ENCODE data around the gene ANKRD9.

Gene ANKRD9

GRCh38 chr14:102479777-102480176 is 29.8 kb downstream of the ANKRD9 start:
- in situ Hi-C loops (cut with MboI; ENCODE audit: low sequenced_read_pairs): no loop called here

GRCh38 chr14:102479107-102479506 is 30.5 kb downstream of the ANKRD9 start:
- in situ Hi-C loops (cut with MboI; ENCODE audit: low sequenced_read_pairs): no loop called here

- in situ Hi-C loops (cut with MboI; ENCODE audit: low sequenced_read_pairs): no loop called here
These were observed 34.6 kb downstream of the ANKRD9 start for GRCh38 chr14:102474934-102475333.

DNA sequence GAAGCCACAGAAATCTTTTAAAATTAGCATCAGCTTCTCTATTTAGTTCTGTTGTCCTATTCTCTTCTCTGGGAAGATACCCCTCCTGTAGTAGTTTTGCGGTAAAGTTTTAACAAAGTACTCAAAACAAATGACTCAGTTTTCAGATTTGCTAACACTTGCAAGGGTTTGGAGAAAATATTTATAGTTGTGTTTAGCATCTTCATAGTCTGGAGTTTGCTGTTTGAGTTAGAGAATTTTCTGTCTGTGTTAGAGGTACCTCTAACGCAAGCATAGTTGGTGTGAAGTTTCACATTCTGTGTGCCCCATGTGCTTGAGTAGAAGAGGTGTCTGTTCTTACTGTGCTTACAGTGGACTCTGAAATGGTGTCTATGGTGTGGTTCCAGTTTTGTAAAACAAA is 36.0 kb downstream of the ANKRD9 start:
- in situ Hi-C loops (cut with MboI; ENCODE audit: low sequenced_read_pairs): no loop called here

DNA sequence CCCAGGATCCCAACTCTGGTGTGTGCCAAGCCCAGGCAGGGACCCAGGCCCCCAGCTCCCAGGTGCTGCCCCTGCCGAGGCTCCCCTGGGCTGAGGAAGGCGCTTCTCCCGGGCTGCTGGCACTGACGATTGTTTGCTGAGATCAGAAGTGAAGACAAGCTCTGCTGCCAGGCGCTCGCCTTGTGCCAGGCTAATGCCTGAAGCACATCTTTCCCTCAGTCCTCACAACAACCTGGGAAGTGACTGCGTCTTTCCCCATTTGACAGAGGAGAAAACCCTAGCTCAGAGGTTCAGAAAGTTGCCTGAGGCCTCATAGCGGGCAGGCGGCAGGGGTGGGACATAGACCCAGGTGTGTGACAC is 36.8 kb downstream of the ANKRD9 start:
- in situ Hi-C loops (cut with MboI; ENCODE audit: low sequenced_read_pairs): no loop called here

DNA sequence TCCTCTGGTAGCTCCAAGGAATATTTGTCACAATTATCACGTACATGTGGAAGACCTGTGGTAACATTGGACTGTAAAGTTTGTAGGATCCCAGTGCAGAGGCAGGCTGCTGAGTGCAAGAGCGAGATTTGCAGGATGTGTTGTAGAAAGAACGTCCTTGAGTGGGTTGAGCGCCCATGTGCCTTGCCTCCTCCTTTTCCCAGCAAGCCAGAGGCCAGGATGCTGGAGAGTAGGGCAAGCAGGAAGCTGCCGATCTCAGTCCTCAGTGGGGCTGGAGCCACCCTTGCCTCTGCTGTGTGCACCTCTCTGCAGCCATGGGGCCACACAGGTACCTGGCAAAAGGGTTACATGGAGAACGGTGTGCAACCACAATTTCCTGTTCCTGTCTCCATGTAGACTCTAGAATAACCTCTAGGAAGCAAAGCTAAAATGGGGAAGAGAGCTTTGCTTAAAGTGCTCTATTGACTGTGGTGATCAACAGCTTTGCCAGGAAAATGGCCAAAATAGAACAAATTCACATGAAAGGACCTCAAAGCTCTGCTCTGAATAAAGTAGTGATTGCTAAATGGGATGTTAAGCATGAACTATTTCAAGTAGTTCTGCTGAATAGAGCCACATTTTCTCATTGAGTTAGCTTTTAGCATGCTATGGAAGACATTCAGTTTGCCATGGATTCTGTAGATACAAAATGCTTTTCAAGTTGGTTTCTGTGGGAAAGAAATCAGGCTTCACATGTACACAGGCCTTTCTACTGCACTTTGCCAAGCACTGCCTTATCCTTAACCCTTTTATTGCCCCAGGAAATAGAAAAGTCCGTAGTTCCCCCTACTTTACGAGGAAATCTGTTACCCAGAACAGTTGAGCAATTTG is 37.4 kb downstream of the ANKRD9 start:
- in situ Hi-C loops (cut with MboI; ENCODE audit: low sequenced_read_pairs): no loop called here

GRCh38 chr14:102469261-102469660 is 40.3 kb downstream of the ANKRD9 start:
- in situ Hi-C loops (cut with MboI; ENCODE audit: low sequenced_read_pairs): no loop called here

GRCh38 chr14:102464846-102465341 is 44.7 kb downstream of the ANKRD9 start:
- in situ Hi-C loops (cut with MboI; ENCODE audit: low sequenced_read_pairs): no loop called here

- in situ Hi-C loops (cut with MboI; ENCODE audit: low sequenced_read_pairs): no loop called here
These were observed 45.6 kb downstream of the ANKRD9 start for GRCh38 chr14:102464006-102464405.

GRCh38 chr14:102462391-102462790 is 47.2 kb downstream of the ANKRD9 start:
- in situ Hi-C loops (cut with MboI; ENCODE audit: low sequenced_read_pairs): no loop called here

GRCh38 chr14:102461490-102462338 is 47.9 kb downstream of the ANKRD9 start:
- in situ Hi-C loops (cut with MboI; ENCODE audit: low sequenced_read_pairs): no loop called here

DNA sequence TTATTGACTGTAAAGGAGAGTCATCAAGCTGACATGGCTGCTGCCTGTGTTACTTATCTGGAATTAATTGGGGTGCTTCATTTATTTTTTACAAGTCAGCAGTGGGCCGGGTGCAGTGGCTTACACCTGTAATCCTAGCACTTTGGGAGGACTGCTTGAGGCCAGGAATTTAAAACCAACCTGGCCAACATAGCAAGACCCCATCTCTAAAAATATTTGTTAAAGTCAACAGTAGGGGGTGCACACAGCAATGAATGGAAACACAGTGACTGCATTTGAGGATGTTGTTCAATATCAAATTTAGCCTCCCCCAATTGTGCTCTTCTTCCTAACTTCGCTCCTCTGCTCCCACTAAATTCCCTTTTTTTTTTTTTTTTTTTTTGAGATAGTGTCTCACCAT is 52.1 kb downstream of the ANKRD9 start:
- in situ Hi-C loops (cut with MboI; ENCODE audit: low sequenced_read_pairs): no loop called here

DNA sequence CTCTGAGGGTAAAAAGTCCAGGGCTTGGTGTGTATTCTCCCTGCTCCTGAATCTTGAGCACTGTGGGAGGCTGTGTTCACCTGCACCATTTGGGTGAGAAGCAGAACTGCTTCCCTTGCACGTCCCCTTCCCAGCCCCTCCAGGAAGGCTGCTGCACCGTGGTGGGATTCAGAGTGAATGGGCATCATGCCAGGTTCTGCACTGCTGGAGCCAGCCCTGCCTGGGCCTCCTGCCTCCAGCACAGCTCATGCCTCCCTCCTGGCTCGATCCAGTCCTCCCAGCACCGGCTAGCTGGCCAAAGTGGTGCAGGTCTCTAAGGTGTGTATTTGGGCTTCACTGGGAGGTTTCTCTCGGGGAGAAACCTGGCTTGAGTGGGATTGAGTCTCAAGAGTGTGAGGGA is 54.9 kb downstream of the ANKRD9 start:
- in situ Hi-C loops (cut with MboI; ENCODE audit: low sequenced_read_pairs): no loop called here

DNA sequence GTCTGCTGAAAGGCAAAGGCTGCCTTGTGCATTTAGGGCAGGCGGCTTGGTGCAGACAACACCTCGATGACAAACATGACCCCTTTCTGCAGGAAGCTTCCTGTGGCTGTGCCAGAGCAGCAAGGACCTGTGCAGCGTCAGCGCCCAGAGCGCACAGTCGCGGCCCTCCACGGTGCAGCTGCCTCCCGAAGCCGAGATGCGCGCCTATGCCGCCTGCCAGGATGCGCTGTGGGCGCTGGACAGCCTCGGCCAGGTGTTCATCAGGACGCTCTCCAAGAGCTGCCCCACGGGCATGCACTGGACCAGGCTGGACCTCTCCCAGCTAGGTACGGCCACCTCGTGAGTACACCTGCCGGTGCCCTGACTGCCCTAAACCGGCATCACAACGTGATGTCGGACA is 57.3 kb downstream of the ANKRD9 start:
- in situ Hi-C loops (cut with MboI; ENCODE audit: low sequenced_read_pairs): no loop called here
